Stimulated activated CD4-positive, alpha-beta T cell treated with anti-CD3 and anti-CD28 coated beads, Interleukin-4, amount 100 ng/mL, for 4 hours (primary cell): ENCODE data around the gene FGR.

Experiments used
- DNase-seq, 2 experiments: peaks; one replicate each; pipeline ENCODE4 v3.0.0-alpha.2; 2020

FGR gene

DNA sequence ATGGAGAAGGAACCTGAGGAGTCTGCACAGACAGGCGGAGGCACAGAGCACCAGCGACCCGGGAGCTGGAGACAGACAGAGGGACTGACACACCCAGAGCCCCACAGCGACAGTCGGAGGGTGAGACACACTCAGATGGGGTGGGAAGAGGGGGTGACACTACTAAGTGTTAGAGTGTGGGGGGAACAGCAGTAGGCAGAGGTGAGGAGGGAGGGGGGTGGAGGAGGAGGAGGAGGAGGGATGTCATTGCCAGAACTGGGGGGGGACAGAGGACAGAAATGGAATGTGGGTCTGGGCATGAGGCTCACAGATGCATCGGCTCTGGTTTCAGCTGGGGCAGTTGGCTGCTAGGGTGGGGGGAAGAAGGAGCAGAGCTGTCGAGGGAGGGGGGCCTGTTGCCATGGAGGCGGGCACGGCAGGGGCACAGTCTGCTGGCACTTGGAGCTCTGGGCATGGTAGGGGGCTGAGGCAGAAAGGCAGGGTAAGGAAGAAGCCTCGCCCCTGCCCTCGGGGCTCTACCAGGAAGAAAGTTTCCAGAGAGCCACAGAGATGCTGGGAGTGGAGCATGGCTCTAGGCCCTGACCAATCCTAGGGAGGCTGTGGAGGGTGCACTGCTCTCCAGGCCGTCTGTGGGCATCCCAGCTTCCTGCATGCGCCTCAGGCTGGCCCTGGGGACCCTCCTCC, 68.4 kb downstream of the FGR start:
- DNase-seq, result no peak

DNA sequence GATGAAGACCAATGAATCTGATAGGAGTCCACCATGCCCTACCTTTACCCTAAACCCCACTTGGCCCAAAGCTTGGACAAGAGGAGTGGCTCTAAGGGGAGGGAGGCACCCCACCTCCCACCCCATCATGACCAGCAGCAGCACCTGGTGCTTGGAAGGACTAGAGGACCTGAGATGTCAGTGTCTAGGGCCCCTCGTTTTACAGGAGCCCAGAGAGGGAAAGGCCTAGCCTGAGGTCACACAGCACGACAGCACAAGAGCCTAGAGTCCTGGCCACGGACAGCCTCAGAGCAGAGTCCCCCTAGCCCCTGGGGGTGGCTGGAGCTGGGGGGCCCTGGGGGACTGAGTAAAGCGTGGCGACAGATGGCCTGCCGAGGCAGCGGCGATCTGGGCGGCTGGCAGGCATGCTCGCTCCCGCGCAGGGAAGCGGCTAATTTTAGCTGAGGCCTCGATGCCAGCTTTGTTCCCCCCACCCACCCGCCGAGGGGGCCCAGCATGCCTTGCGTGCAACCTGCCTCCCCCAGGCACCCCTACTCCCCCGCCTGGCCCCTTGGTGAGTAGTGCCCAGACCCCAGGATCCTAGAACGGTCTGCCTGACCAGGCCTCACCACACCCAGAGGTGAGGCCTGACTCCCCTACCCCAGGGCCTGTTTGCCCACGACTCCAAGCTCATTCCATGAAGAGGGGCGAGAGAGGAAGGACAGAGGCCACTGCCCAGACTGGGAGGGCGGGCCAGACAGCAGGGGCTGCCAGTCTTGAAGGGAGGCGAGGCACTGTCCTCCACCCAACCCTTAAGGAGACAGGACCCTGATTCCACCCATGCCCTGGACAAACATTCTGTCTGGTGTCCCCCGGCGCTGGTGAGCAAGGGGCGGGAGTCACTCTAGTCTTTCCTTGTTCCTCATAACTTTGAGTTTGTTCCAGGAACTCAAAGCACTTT, 70.0 kb downstream of the FGR start:
- no peak for DNase-seq

DNA sequence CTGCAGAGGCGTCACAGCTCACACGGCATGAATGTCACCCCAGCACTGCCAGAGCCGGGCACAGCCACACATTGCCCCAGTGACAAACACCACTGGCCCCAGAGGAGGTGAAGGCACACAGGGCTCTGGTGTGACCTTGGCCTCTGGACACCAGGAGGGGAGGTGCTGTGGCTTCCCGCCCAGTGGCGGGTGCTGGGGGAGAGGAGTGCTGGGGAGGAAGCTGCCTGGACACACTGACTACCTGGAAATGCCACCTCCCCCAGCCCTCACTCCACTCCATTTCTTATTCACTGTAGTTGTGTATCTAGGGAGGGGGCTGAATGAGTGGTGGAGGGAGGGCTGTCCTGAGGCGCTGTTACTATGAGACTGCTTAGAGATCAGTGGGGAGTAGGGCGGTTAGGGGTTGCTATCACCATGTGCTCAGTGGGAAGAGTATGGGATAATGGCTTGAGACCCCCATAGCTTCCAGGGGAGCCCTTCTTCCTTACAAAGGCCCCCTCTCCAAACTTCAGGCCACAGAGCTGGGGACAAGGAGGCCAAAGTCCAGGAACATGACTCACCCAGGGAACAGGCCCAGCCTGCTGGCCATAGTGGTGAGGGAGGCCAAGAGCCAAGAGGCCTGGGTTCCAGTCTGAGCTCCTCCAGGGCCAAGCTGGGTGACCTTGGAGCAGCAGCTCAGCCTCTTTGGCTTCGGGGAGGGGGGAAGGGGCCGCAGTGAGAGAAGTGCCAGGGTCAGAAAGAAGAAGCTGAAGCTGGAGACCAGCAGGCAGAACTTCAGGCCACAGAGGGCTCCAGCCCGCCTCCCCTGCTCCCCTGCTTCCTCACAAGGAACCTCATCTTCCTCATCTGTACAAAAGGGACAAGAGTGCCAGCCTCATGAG, 71.2 kb downstream of the FGR start:
- DNase-seq, result no peak

DNA sequence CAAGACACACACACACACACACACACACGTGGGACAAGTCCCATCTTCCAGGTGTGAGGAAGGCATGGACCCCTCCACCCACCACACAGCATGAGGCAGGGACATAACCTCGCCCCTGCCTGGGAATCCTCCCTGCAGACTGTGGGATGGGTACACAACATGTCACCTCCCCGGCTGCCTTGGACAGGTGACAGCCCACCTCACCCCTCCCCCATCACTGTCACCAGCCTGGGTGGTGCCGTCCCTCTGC, 71.7 kb downstream of the FGR start:
- DNase-seq, result no peak

DNA sequence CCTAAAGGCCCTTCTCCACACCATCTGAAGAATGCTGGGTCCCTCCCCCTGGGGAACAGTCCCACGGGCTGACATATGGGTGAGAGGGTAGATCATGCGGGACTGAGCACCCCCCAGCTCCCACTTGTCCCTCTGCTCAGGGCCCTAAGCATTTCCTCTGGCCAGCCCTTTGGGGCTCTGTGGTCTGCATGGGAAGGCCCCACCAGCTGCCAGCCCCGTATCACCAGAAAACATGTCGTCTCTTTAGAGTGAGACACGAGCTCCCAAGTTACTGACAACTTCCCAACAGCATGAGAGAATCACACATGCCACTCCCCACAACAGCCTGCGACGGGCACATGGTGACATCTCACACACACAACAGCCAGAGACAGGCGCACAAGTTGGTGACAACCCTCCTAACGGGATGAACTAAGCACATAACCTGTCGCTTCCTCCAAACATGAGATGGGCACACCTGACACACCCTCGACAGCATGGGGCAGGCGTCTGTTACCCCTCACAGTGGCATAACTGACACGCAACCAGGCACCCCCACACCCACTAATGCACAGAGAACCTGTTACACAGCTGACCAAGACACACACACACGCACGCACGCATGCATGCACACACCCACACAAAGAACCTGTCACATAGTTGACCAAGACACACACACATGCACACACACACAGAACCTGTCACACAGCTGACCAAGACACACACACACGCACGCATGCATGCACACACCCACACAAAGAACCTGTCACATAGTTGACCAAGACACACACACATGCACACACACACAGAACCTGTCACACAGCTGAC, 72.2 kb downstream of the FGR start:
- no peak for DNase-seq
